TTC549 (cell line): ENCODE measurements around the gene IL36RN.
"Not testable (repeated sequence)": the region's sequence is repeated elsewhere in the genome, so short reads cannot be mapped to it uniquely, and the experiment has no call there.

Experiments
- FAIRE-seq: peaks from 2 replicates; lab custom pipeline; 2012; peaks lifted over from hg19 to GRCh38; lab: Jason Lieb, UNC

Gene IL36RN

GRCh38 chr2:113075030-113075429 is 16.0 kb downstream of the IL36RN start:
- FAIRE-seq, result no peak

GRCh38 chr2:113075600-113075999 is 16.6 kb downstream of the IL36RN start:
- no peak for FAIRE-seq

- FAIRE-seq, result no peak
Measured at GRCh38 chr2:113076954-113077669, 18.1 kb downstream of the IL36RN start.

GRCh38 chr2:113077921-113078320 is 18.9 kb downstream of the IL36RN start:
- no peak for FAIRE-seq

GRCh38 chr2:113078350-113078839 is 19.4 kb downstream of the IL36RN start:
- no peak for FAIRE-seq

- no peak for FAIRE-seq
Measured at GRCh38 chr2:113079131-113079530, 20.1 kb downstream of the IL36RN start.

GRCh38 chr2:113080134-113080533 is 21.1 kb downstream of the IL36RN start:
- no peak for FAIRE-seq

- FAIRE-seq, result no peak
Measured at GRCh38 chr2:113081488-113082210, 22.7 kb downstream of the IL36RN start.

GRCh38 chr2:113083296-113083695 is 24.3 kb downstream of the IL36RN start:
- FAIRE-seq, result no peak

- no peak for FAIRE-seq
Measured at GRCh38 chr2:113084249-113085000, 25.4 kb downstream of the IL36RN start.

- FAIRE-seq, result no peak
Measured at GRCh38 chr2:113085542-113085941, 26.5 kb downstream of the IL36RN start.

- no peak for FAIRE-seq
Measured at GRCh38 chr2:113088213-113088992, 29.4 kb downstream of the IL36RN start.

GRCh38 chr2:113089916-113090315 is 30.9 kb downstream of the IL36RN start:
- FAIRE-seq, result no peak

- no peak for FAIRE-seq
Measured at GRCh38 chr2:113091231-113091896, 32.4 kb downstream of the IL36RN start.

- FAIRE-seq, result no peak
Measured at GRCh38 chr2:113092864-113093612, 34.0 kb downstream of the IL36RN start.

GRCh38 chr2:113093613-113093977 is 34.6 kb downstream of the IL36RN start:
- FAIRE-seq, result no peak

GRCh38 chr2:113096306-113096705 is 37.3 kb downstream of the IL36RN start:
- FAIRE-seq, result not testable (repeated sequence)

GRCh38 chr2:113096842-113097618 is 38.0 kb downstream of the IL36RN start:
- FAIRE-seq, result not testable (repeated sequence)

GRCh38 chr2:113098041-113098440 is 39.0 kb downstream of the IL36RN start:
- no peak for FAIRE-seq

- FAIRE-seq, result no peak
Measured at GRCh38 chr2:113098532-113098931, 39.5 kb downstream of the IL36RN start.
